HG02678 (cell line): ENCODE results near the gene LSAMP.

Source experiments
- ATAC-seq: cut with Tn5 transposase; IDR thresholded peaks from one replicate; pipeline ENCODE4 v1.9.1; 2021; ENCODE audit warnings: mild to moderate bottlenecking, moderate library complexity; ENCODE audit not compliant: unreplicated experiment

The LSAMP gene

DNA sequence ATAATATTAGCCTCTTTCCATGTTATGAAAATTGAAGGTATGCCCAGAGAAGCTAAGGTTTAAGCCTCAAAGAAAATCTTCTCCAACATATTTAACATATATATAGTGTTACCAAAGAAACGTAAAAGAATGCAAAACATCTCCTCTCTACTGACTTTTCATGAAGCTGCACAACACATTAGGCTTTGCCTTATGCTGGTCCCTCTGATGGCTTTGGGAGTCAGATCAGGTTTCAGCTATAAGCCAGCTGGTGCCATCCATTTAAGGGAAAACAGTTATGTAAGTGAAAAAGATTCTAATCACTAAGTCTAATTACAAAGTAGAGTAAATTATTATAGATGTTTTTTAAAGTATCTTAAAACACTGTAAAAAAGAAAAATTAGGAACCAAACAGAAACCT lies 410.5 kb downstream of the LSAMP start:
- ATAC-seq: no peak

DNA sequence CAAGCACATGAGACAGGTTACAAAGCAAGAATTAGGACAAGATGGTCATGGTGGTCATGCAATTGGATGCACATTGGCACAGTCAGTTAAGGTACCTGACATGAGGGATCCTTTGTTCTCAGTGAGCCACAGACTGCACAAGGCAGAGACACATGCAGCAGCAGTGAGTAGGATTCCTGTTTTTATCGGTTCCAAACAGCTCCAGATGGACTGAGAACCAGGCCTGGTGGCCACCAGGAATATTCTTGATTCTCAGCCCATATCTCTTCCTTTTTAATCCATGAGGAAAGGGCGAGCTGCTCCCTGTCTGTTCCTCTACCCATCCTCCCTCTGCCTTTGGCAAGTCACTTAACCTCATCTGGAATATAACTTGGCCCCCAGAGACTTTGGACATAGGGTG lies 411.2 kb downstream of the LSAMP start:
- no peak for ATAC-seq

DNA sequence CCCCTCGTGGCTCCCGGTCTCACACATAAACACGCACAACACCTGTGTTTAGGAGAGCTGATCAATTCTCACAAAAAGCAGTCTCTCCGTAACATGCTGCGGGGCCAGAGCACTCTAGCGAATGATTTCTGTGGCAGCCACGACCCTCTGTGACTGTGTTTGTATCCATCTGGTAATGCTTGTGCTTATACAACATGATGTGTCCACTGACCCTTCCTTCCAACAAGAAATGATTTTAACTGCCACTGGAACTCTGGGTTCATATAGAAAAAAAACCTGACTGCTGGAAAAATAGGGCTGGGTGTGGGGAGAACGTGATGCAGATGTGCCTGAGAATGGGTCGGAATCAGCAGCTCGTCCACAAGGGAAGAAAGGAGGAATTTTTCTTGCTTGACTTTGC lies 411.8 kb downstream of the LSAMP start:
- no peak for ATAC-seq

DNA sequence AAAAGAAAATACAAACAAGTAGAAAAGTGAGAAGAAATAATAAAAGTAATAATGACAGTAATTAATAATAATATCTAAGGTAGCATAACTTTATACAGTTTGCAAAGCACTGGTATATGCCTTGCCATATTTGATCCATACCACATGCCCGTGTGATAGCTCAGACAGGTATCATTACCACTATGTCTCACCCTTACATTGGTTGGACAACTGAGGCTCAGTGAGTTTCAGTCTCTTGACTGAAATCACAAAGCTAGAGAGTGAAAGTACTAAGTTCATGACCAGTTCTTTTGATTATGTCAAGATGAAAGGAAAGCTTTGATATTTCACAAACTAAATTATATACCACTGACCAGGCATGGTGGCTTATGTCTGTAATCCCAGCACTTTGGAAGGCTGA lies 413.1 kb downstream of the LSAMP start:
- no peak for ATAC-seq

DNA sequence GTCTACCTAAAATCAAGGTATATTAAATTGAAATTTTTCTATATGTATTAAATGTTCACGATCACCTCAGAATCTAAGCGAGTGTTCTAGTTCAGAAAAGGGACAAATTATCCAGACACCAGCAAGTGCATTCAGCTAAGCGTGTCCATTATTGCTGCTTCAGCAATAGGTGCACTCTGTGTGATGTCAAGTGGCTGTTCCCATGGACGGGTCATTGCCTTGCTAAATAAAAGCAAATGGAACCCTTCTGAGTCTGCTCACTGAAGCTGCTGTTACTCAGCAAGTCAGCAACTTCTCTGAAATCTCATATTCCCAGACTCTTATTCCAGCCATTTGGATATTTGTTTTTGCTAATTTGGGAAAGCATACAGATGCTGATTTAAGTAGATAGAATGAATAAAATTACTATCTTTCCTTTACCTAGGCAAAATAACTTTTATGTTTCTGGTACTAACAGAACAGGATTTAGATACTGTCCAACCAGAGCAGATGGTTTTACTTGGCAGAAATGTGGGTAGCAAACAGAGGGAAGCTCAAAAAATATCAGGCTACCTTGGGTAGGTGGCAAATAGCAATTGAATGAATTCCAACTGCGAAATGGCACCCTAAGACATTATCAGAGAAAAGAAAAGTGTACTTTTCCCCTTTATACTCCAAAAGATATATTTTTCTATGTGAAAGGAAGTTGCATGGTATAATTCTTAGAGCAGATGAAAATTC lies 415.0 kb downstream of the LSAMP start:
- ATAC-seq: no peak

DNA sequence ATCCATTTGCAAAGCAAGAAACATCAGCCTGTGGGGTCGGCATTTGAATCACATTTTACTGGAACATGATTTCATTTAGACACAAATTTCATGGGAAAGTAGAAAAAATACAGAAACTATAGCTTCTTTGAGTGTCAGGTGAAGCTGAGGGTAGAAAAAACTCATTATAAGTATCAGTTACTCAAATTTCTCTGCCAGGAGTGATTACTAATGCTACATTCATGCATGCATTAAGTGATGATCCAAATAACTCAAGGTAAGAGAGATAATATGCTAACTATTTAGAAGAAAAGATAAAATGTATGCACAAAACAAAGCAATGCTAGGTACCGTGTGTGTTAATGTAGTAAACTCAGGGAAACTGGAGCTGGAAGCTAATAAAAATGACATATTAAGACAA lies 416.0 kb downstream of the LSAMP start:
- ATAC-seq: no peak

DNA sequence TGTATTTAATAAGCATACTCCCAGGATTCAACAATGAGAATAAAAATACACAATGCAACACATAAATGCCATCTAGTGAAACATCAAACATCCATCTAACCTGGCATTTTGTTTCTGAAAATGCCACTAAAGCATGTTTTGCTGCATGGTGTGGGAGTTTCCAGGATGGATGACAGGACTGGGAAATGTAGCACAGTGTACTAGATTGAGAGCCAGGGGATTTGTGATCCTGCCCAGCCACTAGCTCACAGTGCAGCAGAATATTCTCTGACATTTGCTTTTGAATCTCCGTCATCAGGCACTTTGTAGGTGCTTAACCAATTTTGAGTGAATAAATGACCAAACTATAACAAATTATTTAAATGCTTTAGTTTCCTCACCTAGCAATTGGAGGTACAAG lies 417.1 kb downstream of the LSAMP start:
- ATAC-seq: no peak

DNA sequence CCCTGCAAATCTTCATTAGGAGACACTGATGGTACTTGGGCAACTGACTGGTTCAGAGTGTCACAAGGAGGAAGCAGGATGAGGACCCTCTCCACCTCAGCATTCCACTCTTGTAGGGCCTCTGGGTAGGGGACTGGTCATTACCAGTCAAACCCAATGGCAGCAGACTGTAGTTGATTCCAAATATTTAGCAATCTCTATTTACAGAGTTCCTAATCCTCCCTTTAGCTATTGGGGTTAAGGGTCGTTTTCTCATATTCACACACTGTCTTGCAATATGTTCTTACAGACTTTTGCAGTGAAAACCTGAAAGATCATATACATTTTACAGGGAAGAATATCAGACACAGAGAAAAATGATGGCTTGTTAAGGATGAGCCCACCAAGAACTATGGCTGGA lies 424.3 kb downstream of the LSAMP start:
- no peak for ATAC-seq

DNA sequence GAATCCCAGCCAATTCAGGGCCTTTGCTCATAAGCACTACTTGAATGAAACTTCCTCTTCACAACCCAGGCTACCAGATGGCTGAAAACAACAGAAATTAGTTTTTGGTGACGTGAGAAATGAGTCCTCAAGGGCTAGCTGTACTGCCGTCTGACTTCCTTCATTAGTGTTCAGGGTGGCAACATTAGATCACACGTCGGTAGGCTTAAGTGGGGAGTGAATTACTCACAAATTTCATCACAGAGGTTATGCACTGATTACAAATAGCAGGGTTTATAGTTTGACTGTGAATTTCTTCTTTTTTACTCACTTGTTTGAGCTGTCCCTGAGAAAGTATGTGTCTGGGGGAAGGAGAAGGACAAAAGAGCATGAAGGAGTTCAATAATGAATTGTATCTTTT lies 424.8 kb downstream of the LSAMP start:
- ATAC-seq: peak; percentile 62

DNA sequence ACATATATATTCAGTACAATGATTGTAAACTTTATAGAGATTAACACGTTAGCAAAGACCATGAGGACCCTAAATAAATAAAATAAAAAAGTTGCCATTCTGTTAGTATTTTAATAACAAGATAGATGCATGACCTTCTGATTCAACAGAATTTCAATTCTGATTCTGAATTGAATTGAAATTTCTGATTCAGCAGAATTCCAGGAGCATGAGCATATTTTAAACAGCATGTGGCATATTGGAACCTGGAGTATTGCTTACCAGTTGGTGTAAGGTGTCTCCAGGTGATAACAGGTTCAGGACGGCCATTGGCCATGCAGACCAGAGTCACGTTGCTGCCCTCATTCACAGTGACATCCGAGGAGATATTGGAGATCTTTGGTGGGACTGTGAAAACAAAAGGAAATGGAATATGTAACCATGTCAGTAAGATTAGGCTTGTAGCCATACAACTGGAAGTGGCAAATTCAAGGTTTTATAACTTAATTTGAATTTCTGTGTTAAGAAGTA lies 426.0 kb downstream of the LSAMP start:
- no peak for ATAC-seq

DNA sequence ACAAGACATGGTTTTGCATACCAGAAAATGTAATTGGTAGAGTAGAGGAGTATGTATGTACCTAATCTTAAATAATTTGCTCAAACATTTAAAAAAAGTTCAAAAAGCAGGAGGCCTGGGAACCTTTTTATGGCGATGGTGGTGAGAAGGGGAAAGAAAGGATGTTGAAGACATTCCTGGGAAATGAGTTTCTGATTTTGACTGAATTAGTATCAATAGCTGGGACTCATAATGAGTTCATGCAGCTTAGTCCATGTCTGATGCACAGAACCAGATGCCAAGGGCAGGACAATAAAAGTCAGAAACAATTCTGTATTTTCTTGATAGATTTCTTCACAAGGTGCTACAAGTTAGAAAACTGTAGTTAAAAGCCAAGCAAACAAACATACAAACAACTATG lies 426.6 kb downstream of the LSAMP start:
- no peak for ATAC-seq

DNA sequence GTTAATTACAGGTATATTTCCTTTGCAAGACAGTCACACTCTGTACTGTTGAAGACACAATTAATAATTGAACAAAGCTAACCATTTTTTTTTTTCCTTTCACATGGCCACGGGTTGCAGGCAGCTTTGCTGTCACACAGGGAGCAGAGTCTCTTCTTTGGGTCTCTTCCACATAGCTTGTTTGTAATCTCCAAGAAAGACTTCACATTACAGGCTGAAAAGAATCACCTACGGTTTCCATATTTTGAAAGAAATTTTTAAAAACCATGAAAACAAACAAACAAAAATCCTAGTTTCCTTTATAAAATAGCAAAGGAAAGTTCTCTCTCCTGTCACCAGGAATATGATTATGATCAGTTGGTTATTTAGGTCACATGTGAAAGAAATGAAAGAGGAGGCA lies 429.4 kb downstream of the LSAMP start:
- ATAC-seq: no peak

DNA sequence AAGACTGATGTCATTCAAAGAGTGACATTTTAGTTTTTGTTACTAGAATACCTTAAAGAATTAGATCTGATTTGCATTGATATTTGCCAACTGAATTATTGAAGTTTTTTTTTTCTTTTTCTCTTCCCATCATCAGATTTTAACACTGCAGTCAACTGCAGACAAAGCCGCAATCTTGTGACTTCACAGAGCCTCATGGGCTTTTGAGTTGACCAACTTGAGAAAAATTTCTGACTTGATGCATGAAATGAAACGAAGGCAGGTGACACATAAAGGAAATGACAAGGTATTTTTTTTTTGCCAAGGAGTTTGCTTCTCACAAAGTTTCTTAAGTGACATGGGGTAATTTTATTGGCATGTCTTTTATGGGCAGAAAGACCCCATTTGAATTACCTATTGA lies 438.3 kb downstream of the LSAMP start:
- ATAC-seq: no peak

DNA sequence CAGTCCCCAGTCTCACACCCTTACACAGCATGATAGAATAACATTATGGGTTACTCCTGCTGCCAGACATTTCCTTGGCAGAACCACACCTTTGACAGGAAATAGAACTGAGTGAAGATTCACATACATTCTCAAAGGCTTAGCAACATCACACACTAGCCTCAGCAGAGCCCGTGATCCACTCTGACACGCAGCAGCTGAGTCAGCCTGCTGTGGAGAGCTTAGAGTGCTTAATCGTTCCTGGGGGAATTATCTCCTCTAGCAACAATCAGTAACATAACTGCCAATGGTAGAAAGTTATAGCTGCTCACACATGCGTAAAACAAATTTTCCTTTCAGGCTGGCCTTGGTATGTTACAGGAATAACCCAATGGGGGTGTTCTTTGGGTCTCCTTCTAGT lies 439.9 kb downstream of the LSAMP start:
- ATAC-seq: no peak

DNA sequence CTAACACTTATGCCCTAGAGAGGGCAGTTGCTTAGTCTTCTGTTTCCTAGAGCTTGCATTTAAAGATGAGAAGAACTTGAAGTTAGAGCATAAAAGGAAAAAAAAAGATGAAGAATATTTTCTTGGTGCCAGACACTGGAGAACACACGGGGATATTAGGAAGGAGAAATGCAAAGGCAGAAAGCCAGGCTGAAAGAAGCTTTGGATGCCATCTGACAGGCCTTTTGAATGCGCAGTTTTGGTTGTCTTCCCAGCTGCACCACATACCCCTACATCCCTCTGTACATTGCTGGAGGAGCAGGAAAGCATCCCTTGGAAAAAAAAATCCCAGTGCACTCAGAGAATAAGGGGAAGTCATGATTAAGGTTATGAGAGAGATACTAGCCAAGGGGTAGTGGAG lies 443.1 kb downstream of the LSAMP start:
- ATAC-seq: no peak

DNA sequence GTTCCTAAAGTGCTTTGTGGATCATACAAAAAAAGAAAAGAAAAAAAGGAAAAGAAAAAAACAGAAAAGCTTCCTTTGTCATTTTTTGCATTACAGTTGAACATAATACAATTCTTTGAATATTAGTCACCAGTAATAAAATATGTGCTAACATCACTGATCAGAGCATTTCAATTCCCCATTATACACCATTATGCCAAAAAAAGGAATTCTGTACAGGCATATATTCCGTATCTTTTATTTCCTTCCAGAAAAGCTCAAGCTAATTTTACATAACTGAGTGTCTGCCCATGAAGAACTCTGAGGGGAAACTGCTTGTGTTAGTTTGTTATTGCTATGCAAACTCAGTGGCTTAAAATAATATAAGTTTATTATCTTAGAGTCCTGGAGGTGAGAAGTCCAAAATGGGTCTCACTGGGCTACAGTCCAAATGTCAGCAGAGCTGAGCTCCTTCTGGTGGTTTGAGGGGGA lies 444.1 kb downstream of the LSAMP start:
- ATAC-seq: no peak

DNA sequence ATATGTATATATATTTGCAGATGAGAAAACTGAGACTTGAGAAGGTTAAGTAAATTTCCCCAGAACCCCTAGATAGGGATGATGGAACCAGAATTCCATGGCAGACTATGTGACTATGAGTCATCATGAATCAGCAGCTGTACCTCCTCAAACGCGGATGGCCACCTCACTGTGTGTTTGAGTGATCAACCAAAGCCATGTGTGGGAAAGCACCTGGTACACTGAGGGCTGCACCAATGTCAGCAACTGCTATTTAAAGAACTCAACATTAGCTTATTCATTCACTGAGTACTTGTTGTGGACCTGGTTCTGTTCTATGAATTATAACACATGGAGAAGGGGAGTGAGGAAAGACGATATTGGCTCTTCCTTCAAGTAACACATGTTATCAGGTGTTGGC lies 445.0 kb downstream of the LSAMP start:
- peak; percentile 78 for ATAC-seq

DNA sequence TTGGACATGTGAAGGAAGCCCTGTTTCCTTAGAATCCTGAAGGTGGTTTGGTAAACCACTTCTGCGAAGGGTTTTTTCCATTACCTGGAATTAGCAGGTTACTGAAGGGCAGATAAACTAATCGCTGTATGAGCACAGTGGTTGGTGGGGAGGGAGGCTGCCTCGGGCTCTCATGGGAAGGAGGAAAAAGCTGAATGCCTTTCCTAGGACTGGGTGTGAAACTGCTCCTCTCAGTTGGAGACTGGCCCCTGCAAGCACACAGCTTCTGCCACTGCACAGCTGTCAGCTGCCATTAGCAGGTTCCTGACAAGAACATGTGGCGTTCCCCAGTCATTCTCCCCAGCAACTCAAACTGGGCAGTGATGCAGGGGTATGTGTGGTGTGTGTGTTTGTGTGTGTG lies 445.7 kb downstream of the LSAMP start:
- no peak for ATAC-seq

DNA sequence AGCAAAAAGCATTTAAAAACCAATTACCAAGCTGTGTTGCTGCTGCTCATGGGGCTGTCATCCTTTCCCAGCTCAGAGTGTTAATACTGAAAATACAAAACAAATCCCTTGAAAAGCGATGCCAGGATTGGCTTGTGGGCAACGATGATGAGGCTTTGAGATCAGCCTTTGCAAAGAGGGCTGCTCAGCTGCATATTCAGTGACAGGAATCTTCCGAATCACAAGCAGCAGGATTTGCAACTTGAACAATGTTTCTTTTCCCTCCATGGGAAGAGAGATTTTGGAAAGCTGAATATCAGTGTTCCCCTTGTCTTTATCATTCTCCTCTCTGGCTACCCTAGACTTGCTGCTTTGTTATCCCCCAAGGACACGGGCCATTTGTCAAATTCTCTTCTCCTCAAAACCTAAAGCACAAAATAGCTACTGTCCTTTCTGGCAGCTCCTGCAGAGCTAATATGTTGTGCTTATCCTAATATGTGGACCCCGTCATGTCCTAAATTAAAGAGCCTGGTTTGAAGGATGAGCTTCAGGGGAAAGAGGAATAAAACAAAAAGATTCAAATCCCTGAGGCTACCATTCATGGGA lies 446.2 kb downstream of the LSAMP start:
- no peak for ATAC-seq

DNA sequence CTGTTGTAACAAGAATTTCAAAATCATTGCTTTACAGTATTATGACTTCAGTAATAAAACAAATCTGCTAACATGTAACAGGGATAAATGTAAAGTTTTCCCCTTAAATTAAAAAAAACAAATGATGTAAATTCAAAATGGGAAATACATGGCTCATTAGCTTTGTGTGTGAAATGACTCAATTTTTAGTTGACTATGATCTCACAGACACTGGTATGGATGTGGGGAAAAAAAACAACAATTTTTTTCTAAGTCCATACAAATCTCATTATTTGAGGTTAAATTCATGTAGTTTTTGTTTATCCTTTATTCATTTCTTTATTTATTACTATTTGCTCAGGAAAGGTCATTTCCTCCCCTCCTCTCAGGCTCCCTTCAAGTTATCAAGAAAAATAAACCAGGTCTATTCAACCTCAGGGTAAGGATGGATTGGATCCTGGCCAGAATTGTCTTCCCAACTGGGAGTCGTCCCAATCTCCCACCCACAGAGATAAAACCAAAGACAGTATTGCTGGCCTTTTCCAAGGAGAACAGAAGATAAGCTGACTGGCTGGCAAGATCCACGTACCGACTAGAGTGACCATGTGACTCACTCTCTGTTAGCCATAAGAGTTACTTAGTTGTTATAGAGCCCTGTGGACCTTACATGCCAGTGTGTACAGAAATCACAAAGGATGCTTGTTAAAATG lies 448.7 kb downstream of the LSAMP start:
- ATAC-seq: no peak

DNA sequence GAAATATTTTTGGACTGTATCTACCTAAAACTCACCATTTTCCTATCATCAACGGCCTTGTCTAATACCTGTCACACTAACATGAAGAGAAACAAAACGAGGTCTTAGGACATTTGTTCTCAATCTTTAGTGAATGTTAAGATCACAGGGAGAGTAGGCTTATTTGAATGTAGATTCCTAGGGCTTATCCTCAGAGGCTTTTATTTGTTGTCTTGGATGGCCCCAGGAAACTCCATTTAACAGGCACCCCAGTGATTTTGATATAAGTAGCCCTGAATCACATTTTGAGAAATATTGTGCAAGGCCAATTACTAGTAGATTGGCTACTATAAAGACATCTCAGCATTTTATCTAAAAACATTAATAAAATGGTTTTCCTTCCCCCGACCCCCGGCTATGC lies 454.6 kb downstream of the LSAMP start:
- no peak for ATAC-seq
